H1 (cell line): ENCODE measurements around the gene SSMEM1. TPM values are rescaled to one million over a fixed set of nuclear protein-coding genes. Genes with fewer than 3 reads are reported as not detected.

Experiments
- CTBP2 ChIP-seq: IDR thresholded peaks from 2 replicates; pipeline ENCODE4 v1.7.0; 2011; ENCODE audit warnings: borderline replicate concordance, mild to moderate bottlenecking, moderate library complexity, mixed read lengths, low read length; ENCODE audit not compliant: insufficient read depth, insufficient read length
- HDAC2 ChIP-seq, 2 experiments: fragments of 300-600 bp in 1 of 2; sonication (generic) in 1 of 2; IDR thresholded peaks; 2 replicates each; pipeline ENCODE4 v1.6.1; 2011 to 2012; ENCODE audit warnings: low read depth in 2 of 2, low read length in 2 of 2, mild to moderate bottlenecking in 2 of 2, moderate library complexity in 2 of 2, borderline replicate concordance in 1 of 2, inconsistent platforms in 1 of 2
- SAP30 ChIP-seq: fragments of 300-600 bp; sonication (generic); IDR thresholded peaks from 2 replicates; pipeline ENCODE4 v1.7.1; 2012; ENCODE audit warnings: low read length, moderate library complexity, mild to moderate bottlenecking, inconsistent platforms; ENCODE audit not compliant: insufficient read depth, insufficient replicate concordance
- SIN3A ChIP-seq, 2 experiments: IDR thresholded peaks in 1 of 2; conservative IDR thresholded peaks in 1 of 2; 2 replicates each; pipeline ENCODE4 v1.6.1; 2011 to 2012; ENCODE audit warnings: low read length in 2 of 2, improper control_type of control experiment in 1 of 2, low read depth in 1 of 2, mild to moderate bottlenecking in 1 of 2
- TAF7 ChIP-seq: optimal IDR thresholded peaks from 2 replicates; pipeline ENCODE3; 2011; ENCODE audit warnings: low read depth, mild to moderate bottlenecking, inconsistent platforms, low read length, moderate library complexity, borderline replicate concordance
- TEAD4 ChIP-seq: IDR thresholded peaks from 2 replicates; pipeline ENCODE4 v1.6.1; 2012; ENCODE audit warnings: low read depth, low read length, inconsistent platforms, mixed read lengths
- ZNF274 ChIP-seq: IDR thresholded peaks from 2 replicates; pipeline ENCODE4 v1.7.0; 2012; ENCODE audit warnings: low read length, borderline replicate concordance; ENCODE audit errors: extremely low read depth
- polyA plus RNA-seq, 7 experiments: library from polyadenylated mRNA; depleted of rRNA in 3 of 7; stranded (reverse) in 5 of 7; unstranded in 2 of 7; fragments of >200 nt in 5 of 7; fragments of 200-250 nt in 2 of 7; gene quantifications; 1 replicate in 5 of 7; 2 replicates in 1 of 7; 4 replicates in 1 of 7; pipeline versions ENCODE4 v1.2.1 to v1.2.3, GENCODE V29; 2011 to 2013; ENCODE audit warnings: missing spikeins in 2 of 7, mixed read lengths in 2 of 7
- total RNA-seq: library from RNA; stranded (reverse); fragmentation: NEBNext Ultra II Directional; extraction: Animal tissue kit (Norgen Biotek cat#: 25700); gene quantifications from 2 replicates; pipeline ENCODE4 v1.2.1, GENCODE V29; 2021
- TF ChIP-seq, protein P1 (sequence below), 3 experiments: IDR thresholded peaks; 1 replicate in 2 of 3; 2 replicates in 1 of 3; pipeline versions ENCODE4 v1.5.1 to v1.6.1; 2011; ENCODE audit warnings: low read length in 3 of 3, mild to moderate bottlenecking in 3 of 3, inconsistent platforms in 2 of 3, low read depth in 1 of 3, moderate library complexity in 1 of 3; ENCODE audit not compliant: insufficient read depth in 1 of 3; ENCODE audit errors: control extremely low read depth in 1 of 3

The SSMEM1 gene
- total and polyA plus RNA-seq, 2 of the 8 experiments (the other 6 are each of a cell fraction or from before 2014, with no cell fraction given) = not detected

- TF ChIP-seq SIN3A (conservative IDR thresholded peaks at IDR 0.05 in 1 of 2, IDR thresholded peaks at IDR 0.05 in 1 of 2; ENCODE audit: low read depth in 1 of 2, low read length in 2 of 2) (no peak), ZNF274 (no peak), TAF7 (no peak), SAP30 (no peak), HDAC2 (IDR thresholded peaks at IDR 0.05; ENCODE audit: borderline replicate concordance in 1 of 2, low read depth in 2 of 2, low read length in 2 of 2) (no peak), TEAD4 (no peak), CTBP2 (no peak)
- TF ChIP-seq, protein P1, sequence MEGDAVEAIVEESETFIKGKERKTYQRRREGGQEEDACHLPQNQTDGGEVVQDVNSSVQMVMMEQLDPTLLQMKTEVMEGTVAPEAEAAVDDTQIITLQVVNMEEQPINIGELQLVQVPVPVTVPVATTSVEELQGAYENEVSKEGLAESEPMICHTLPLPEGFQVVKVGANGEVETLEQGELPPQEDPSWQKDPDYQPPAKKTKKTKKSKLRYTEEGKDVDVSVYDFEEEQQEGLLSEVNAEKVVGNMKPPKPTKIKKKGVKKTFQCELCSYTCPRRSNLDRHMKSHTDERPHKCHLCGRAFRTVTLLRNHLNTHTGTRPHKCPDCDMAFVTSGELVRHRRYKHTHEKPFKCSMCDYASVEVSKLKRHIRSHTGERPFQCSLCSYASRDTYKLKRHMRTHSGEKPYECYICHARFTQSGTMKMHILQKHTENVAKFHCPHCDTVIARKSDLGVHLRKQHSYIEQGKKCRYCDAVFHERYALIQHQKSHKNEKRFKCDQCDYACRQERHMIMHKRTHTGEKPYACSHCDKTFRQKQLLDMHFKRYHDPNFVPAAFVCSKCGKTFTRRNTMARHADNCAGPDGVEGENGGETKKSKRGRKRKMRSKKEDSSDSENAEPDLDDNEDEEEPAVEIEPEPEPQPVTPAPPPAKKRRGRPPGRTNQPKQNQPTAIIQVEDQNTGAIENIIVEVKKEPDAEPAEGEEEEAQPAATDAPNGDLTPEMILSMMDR (IDR thresholded peaks at IDR 0.05; ENCODE audit: control extremely low read depth in 1 of 3, insufficient read depth in 1 of 3, low read depth in 1 of 3, low read length in 3 of 3) = no peak
Observed at GRCh38 chr7:130227883-130228575, 20.4 kb downstream of the SSMEM1 start (continued).
